ENCODE measurements around the gene FAT1. TPM values are rescaled to one million over a fixed set of nuclear protein-coding genes. Genes with fewer than 3 reads are reported as not detected.

The FAT1 gene
- total and polyA plus RNA-seq, 2 donors (not counting 1 experiment from before 2014, with no cell fraction given): 0.07 to 0.15 TPM

GRCh38 chr4:186689476-186689875 is 34.2 kb downstream of the FAT1 start:
- ATAC-seq (ENCODE audit: low read depth) (no peak), DNase-seq (no peak)
- no peak overlapping the region for H3K27ac ChIP-seq (ENCODE audit: low read length in 2 of 2)
- H3K27me3 Mint-ChIP-seq: no peaks in the 10 kb centered on the region
- H3K9ac ChIP-seq (ENCODE audit: low read length): no peak overlapping the region
- no peak overlapping the region for H2AFZ ChIP-seq (ENCODE audit: insufficient read depth, low read depth, low read length, poor library complexity, severe bottlenecking)
- H3K4me1 ChIP-seq (ENCODE audit: control insufficient read depth in 2 of 2, insufficient read depth in 2 of 2, low read length in 2 of 2): no peaks in the 10 kb centered on the region
- H3K36me3 ChIP-seq (replicated peaks in 1 of 2; ENCODE audit: control extremely low read depth in 1 of 2, control insufficient read depth in 1 of 2, extremely low read depth in 1 of 2, insufficient read depth in 2 of 2, low read length in 1 of 2): no peaks in the 10 kb centered on the region
- ChIA-PET CTCF (no interaction called here), POLR2A (no interaction called here)
- intact Hi-C loops (cut with micrococcal nuclease): no loop called here
- H3K9me3 ChIP-seq (ENCODE audit: control extremely low read depth in 1 of 3, control insufficient read depth in 2 of 3, insufficient read depth in 1 of 3, low read length in 2 of 3): no peaks in the 10 kb centered on the region
- H3K4me3 ChIP-seq (ENCODE audit: control extremely low read depth in 1 of 5, extremely low read depth in 1 of 5, insufficient read depth in 1 of 5, low read depth in 2 of 5, low read length in 4 of 5): no peak overlapping the region
- H3K27ac Mint-ChIP-seq: no peak overlapping the region
- TF ChIP-seq CTCF (IDR thresholded peaks at IDR 0.05): no peak
- TF ChIP-seq EZH2 (IDR thresholded peaks at IDR 0.05; ENCODE audit: borderline replicate concordance, insufficient read depth, low read depth, low read length, poor library complexity, severe bottlenecking): no peak
- no peak overlapping the region for H3K4me3 Mint-ChIP-seq
- H3K4me2 ChIP-seq (replicated peaks; ENCODE audit: low read depth, low read length, poor library complexity, severe bottlenecking): no peak overlapping the region
- H4K20me1 ChIP-seq (ENCODE audit: control insufficient read depth, insufficient read depth, low read length, poor library complexity, severe bottlenecking): no peaks in the 10 kb centered on the region
- no peaks in the 10 kb centered on the region for H3K79me2 ChIP-seq (ENCODE audit: control insufficient read depth, insufficient read depth, low read length)
- peaks cover 2% of the 10 kb centered on the region for H3K9me3 Mint-ChIP-seq (ENCODE audit: insufficient read depth)
- no peaks in the 10 kb centered on the region for H3K4me1 Mint-ChIP-seq
- WGBS (ENCODE audit: insufficient coverage): 86% methylated on average over 2 of the region's 7 CpGs
- no peaks in the 10 kb centered on the region for H3K27me3 ChIP-seq (replicated peaks in 1 of 4; ENCODE audit: control extremely low read depth in 1 of 4, control insufficient read depth in 3 of 4, insufficient read depth in 4 of 4, low read length in 3 of 4)

- no peaks in the 10 kb centered on the region for H3K4me1 Mint-ChIP-seq
- no peaks in the 10 kb centered on the region for H3K27me3 Mint-ChIP-seq
- ChIA-PET CTCF (no interaction called here), POLR2A (no interaction called here)
- 81% methylated on average over 5 of the region's 12 CpGs for WGBS (ENCODE audit: insufficient coverage)
- Histone ChIP-seq H4K20me1 (ENCODE audit: control insufficient read depth, insufficient read depth, low read length, poor library complexity, severe bottlenecking) (no peaks in the 10 kb centered on the region), H3K4me1 (ENCODE audit: control insufficient read depth in 2 of 2, insufficient read depth in 2 of 2, low read length in 2 of 2) (no peaks in the 10 kb centered on the region), H3K4me3 (ENCODE audit: control extremely low read depth in 1 of 5, extremely low read depth in 1 of 5, insufficient read depth in 1 of 5, low read depth in 2 of 5, low read length in 4 of 5) (no peak overlapping the region), H3K4me2 (replicated peaks; ENCODE audit: low read depth, low read length, poor library complexity, severe bottlenecking) (no peak overlapping the region), H3K9me3 (ENCODE audit: control extremely low read depth in 1 of 3, control insufficient read depth in 2 of 3, insufficient read depth in 1 of 3, low read length in 2 of 3) (peaks cover 0 to 2% (median 0%) of the 10 kb centered on the region in 3 donors), H3K9ac (ENCODE audit: low read length) (no peak overlapping the region), H2AFZ (ENCODE audit: insufficient read depth, low read depth, low read length, poor library complexity, severe bottlenecking) (no peak overlapping the region), H3K27me3 (replicated peaks in 1 of 4; ENCODE audit: control extremely low read depth in 1 of 4, control insufficient read depth in 3 of 4, insufficient read depth in 4 of 4, low read length in 3 of 4) (no peaks in the 10 kb centered on the region), H3K36me3 (replicated peaks in 1 of 2; ENCODE audit: control extremely low read depth in 1 of 2, control insufficient read depth in 1 of 2, extremely low read depth in 1 of 2, insufficient read depth in 2 of 2, low read length in 1 of 2) (no peaks in the 10 kb centered on the region), H3K27ac (ENCODE audit: low read length in 2 of 2) (no peak overlapping the region), H3K79me2 (ENCODE audit: control insufficient read depth, insufficient read depth, low read length) (no peaks in the 10 kb centered on the region)
- intact Hi-C loops (cut with micrococcal nuclease): no loop called here
- H3K4me3 Mint-ChIP-seq: no peak overlapping the region
- ATAC-seq (ENCODE audit: low read depth) (no peak), DNase-seq (no peak)
- H3K27ac Mint-ChIP-seq: no peak overlapping the region
- peaks cover 2% of the 10 kb centered on the region for H3K9me3 Mint-ChIP-seq (ENCODE audit: insufficient read depth)
- TF ChIP-seq CTCF (IDR thresholded peaks at IDR 0.05) (no peak), EZH2 (IDR thresholded peaks at IDR 0.05; ENCODE audit: borderline replicate concordance, insufficient read depth, low read depth, low read length, poor library complexity, severe bottlenecking) (no peak)
These were observed 35.3 kb downstream of the FAT1 start for GRCh38 chr4:186688150-186688943.
